GM12878 (cell line): Measurements from ENCODE around the gene C1QBP. TPM values are rescaled to one million over a fixed set of nuclear protein-coding genes. Genes with fewer than 3 reads are reported as not detected.

ENCODE experiments used
- BHLHE40 ChIP-seq, 2 experiments: fragments of 450-650 bp in 1 of 2; IDR thresholded peaks; 2 replicates each; pipeline ENCODE4 v1.6.1; 2011 to 2017; ENCODE audit warnings: low read depth in 2 of 2, borderline replicate concordance in 1 of 2, improper control_type of control experiment in 1 of 2, low read length in 1 of 2, mild to moderate bottlenecking in 1 of 2
- BRCA1 ChIP-seq: IDR thresholded peaks from 2 replicates; pipeline ENCODE4 v1.6.1; 2011; ENCODE audit warnings: low read depth, low read length, improper control_type of control experiment
- EGR1 ChIP-seq, 2 experiments: IDR thresholded peaks; 1 replicate in 1 of 2; 2 replicates in 1 of 2; pipeline ENCODE4 v1.6.1; 2011 to 2012; ENCODE audit warnings: low read depth in 2 of 2, low read length in 2 of 2, borderline replicate concordance in 1 of 2, mild to moderate bottlenecking in 1 of 2, moderate library complexity in 1 of 2
- FOS ChIP-seq: IDR thresholded peaks from 3 replicates; pipeline ENCODE4 v1.6.1; 2011; ENCODE audit warnings: borderline replicate concordance; ENCODE audit not compliant: insufficient read length; ENCODE audit errors: extremely low read depth
- HSF1 ChIP-seq: fragments of 150-350 bp; IDR thresholded peaks from 2 replicates; pipeline ENCODE4 v1.6.1; 2014; ENCODE audit warnings: mild to moderate bottlenecking, low read depth, low read length
- IRF4 ChIP-seq: IDR thresholded peaks from 2 replicates; pipeline ENCODE4 v1.6.1; 2011; ENCODE audit warnings: low read depth, low read length
- MEF2B ChIP-seq: fragments of 450-650 bp; IDR thresholded peaks from 2 replicates; pipeline ENCODE4 v1.6.1; 2018; ENCODE audit warnings: mild to moderate bottlenecking, moderate library complexity; ENCODE audit not compliant: partially characterized antibody, poor library complexity, severe bottlenecking
- PKNOX1 ChIP-seq: fragments of 450-650 bp; IDR thresholded peaks from 2 replicates; pipeline ENCODE4 v1.6.1; 2016; ENCODE audit warnings: mild to moderate bottlenecking
- POLR2A ChIP-seq: IDR thresholded peaks from 2 replicates; pipeline ENCODE4 v1.6.1; 2011; ENCODE audit warnings: low read depth, mild to moderate bottlenecking, low read length
- SIN3A ChIP-seq: IDR thresholded peaks from 2 replicates; pipeline ENCODE4 v1.6.1; 2012; ENCODE audit warnings: low read depth, low read length, improper control_type of control experiment
- SIX5 ChIP-seq: IDR thresholded peaks from 2 replicates; pipeline ENCODE4 v1.6.1; 2011; ENCODE audit warnings: mild to moderate bottlenecking, low read depth, low read length, moderate library complexity; ENCODE audit not compliant: severe bottlenecking
- SMAD1 ChIP-seq: fragments of 450-650 bp; IDR thresholded peaks from 2 replicates; pipeline ENCODE4 v1.6.1; 2018; ENCODE audit warnings: mild to moderate bottlenecking, low read depth; ENCODE audit not compliant: partially characterized antibody
- STAT1 ChIP-seq: fragments of 450-650 bp; conservative IDR thresholded peaks from 2 replicates; pipeline ENCODE4 v1.6.1; 2014; ENCODE audit warnings: antibody characterized with exemption, mild to moderate bottlenecking
- SUZ12 ChIP-seq: fragments of 200-600 bp; sonication (generic); IDR thresholded peaks from one replicate; pipeline ENCODE4 v1.6.1; 2018; ENCODE audit warnings: antibody characterized with exemption, mild to moderate bottlenecking; ENCODE audit not compliant: unreplicated experiment
- YY1 ChIP-seq: IDR thresholded peaks from 2 replicates; pipeline ENCODE4 v1.6.1; 2011; ENCODE audit warnings: low read depth, mild to moderate bottlenecking, low read length
- ZBED1 ChIP-seq: IDR thresholded peaks from 2 replicates; pipeline ENCODE4 v1.6.1; 2016; ENCODE audit warnings: borderline replicate concordance
- ZBTB11 ChIP-seq: fragments of 450-650 bp; formaldehyde crosslinking; IDR thresholded peaks from 2 replicates; pipeline ENCODE4 v1.5.0; 2022; ENCODE audit warnings: mild to moderate bottlenecking, missing genetic modification characterization
- ZNF207 ChIP-seq: fragments of 450-650 bp; IDR thresholded peaks from 2 replicates; pipeline ENCODE4 v1.6.1; 2014; ENCODE audit warnings: antibody characterized with exemption, mild to moderate bottlenecking, borderline replicate concordance
- polyA plus RNA-seq, 11 experiments: library from polyadenylated mRNA; depleted of rRNA in 4 of 11; unstranded in 6 of 11; stranded (reverse) in 5 of 11; fragments of >200 nt; fragmentation: Nextera tagmentation in 4 of 11; fragmentation: Illumina TruSeq in 1 of 11; extraction: Ambion mirVana in 4 of 11; extraction: Trizol in 1 of 11; gene quantifications; 1 replicate in 1 of 11; 2 replicates in 10 of 11; pipeline versions ENCODE4 v1.2.1 to v1.2.3, GENCODE V29; 2011 to 2016; ENCODE audit warnings: inconsistent platforms in 2 of 11, missing spikeins in 2 of 11, low read depth in 1 of 11
- total RNA-seq, 4 experiments: library from RNA; depleted of rRNA in 3 of 4; stranded (reverse); fragments of >200 nt in 3 of 4; fragmentation: Illumina TruSeq in 1 of 4; extraction: Trizol in 1 of 4; gene quantifications; 2 replicates each; pipeline versions ENCODE4 v1.2.1 to v1.2.3, GENCODE V29; 2013 to 2021
- TF ChIP-seq, protein P1 (sequence below): fragments of 450-650 bp; IDR thresholded peaks from 2 replicates; pipeline ENCODE4 v1.6.1; 2017; ENCODE audit warnings: mild to moderate bottlenecking, low read depth, inconsistent platforms; ENCODE audit not compliant: poor library complexity, severe bottlenecking
- TF ChIP-seq, protein P2 (sequence below): fragments of 450-650 bp; IDR thresholded peaks from 2 replicates; pipeline ENCODE4 v1.6.1; 2017; ENCODE audit warnings: low read depth, mild to moderate bottlenecking, moderate library complexity

Gene C1QBP
- total and polyA plus RNA-seq, 10 of the 15 experiments (the other 5 are each of a cell fraction or from before 2014, with no cell fraction given) = 124 to 989 (median 429) TPM

DNA sequence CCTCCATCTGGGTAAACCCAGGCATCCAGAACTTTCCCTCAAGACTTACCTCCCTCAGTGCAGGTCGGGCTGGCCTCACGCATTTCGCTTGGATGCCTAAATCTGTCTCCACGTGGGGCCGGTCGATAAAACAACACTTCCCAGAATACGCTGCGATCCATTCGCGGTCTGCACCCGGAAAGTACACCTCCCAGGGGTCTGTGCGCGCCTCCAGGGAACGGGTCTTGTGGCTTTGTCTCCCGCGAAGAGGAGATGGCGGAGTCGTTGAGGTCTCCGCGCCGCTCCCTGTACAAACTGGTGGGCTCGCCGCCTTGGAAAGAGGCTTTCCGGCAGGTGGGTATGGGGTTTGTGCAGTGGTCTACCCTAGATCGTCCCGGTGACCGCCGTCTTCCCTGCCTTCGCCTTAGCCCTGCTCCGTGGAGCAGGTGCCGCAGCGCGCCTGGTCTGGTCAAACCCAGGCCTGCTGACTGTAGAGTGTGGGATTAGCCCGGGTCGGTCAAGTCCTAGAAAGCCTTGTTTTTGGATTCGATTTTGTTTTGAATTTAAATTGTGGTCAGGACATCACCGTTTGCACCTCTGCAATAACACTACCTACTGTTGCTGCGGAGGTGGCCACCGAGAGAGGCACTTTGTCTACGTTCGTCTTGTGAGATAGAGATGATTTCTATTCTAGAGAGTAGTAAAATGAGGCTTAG lies 18.8 kb downstream of the C1QBP start, which contains the start of gene RPAIN (continued):
- TF ChIP-seq PKNOX1 (no peak), FOS (no peak), ZBED1 (no peak), MEF2B (peak; percentile 94), STAT1 (no peak), SMAD1 (no peak), IRF4 (no peak), ZNF207 (no peak), ZBTB11 (no peak), BHLHE40 (IDR thresholded peaks at IDR 0.05; ENCODE audit: borderline replicate concordance in 1 of 2, low read depth in 2 of 2, low read length in 1 of 2) (no peak; a peak in 1 of 4 replicates), SIX5 (peak; percentile 77), HSF1 (peak; percentile 84), EGR1 (IDR thresholded peaks at IDR 0.05; ENCODE audit: borderline replicate concordance in 1 of 2, low read depth in 2 of 2, low read length in 2 of 2) (no peak), SIN3A (peak; percentile 94), YY1 (peak; percentile 91), BRCA1 (no peak), POLR2A (peak; percentile 84; the same call in 1 of the 2 replicates), SUZ12 (no peak)
- TF ChIP-seq, protein P1, sequence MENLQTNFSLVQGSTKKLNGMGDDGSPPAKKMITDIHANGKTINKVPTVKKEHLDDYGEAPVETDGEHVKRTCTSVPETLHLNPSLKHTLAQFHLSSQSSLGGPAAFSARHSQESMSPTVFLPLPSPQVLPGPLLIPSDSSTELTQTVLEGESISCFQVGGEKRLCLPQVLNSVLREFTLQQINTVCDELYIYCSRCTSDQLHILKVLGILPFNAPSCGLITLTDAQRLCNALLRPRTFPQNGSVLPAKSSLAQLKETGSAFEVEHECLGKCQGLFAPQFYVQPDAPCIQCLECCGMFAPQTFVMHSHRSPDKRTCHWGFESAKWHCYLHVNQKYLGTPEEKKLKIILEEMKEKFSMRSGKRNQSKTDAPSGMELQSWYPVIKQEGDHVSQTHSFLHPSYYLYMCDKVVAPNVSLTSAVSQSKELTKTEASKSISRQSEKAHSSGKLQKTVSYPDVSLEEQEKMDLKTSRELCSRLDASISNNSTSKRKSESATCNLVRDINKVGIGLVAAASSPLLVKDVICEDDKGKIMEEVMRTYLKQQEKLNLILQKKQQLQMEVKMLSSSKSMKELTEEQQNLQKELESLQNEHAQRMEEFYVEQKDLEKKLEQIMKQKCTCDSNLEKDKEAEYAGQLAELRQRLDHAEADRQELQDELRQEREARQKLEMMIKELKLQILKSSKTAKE = peak; percentile 1
- TF ChIP-seq, protein P2, sequence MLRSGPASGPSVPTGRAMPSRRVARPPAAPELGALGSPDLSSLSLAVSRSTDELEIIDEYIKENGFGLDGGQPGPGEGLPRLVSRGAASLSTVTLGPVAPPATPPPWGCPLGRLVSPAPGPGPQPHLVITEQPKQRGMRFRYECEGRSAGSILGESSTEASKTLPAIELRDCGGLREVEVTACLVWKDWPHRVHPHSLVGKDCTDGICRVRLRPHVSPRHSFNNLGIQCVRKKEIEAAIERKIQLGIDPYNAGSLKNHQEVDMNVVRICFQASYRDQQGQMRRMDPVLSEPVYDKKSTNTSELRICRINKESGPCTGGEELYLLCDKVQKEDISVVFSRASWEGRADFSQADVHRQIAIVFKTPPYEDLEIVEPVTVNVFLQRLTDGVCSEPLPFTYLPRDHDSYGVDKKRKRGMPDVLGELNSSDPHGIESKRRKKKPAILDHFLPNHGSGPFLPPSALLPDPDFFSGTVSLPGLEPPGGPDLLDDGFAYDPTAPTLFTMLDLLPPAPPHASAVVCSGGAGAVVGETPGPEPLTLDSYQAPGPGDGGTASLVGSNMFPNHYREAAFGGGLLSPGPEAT = 0 out of 2 replicates have a peak, but pooled peaks have one; percentile 95
